ENCODE measurements around the gene G2E3. TPM values are rescaled to one million over a fixed set of nuclear protein-coding genes. Genes with fewer than 3 reads are reported as not detected.

G2E3 gene
- total RNA-seq, 2 experiments from 2014 or later: 28.6 to 29.1 TPM

GRCh38 chr14:30648471-30648870 lies 89.5 kb downstream of the G2E3 start:
- no peak overlapping the region for H3K27ac Mint-ChIP-seq
- no peak for DNase-seq
- no peaks in the 10 kb centered on the region for H3K27me3 Mint-ChIP-seq (ENCODE audit: low read depth)
- peaks cover 8% of the 10 kb centered on the region for H3K9me3 Mint-ChIP-seq
- CTCF ChIA-PET: no interaction called here
- intact Hi-C loops (cut with micrococcal nuclease): no loop called here
- H3K4me1 Mint-ChIP-seq (ENCODE audit: low read depth): peaks cover 6% of the 10 kb centered on the region
- H3K4me3 Mint-ChIP-seq: no peak overlapping the region
- peaks cover 36% of the 10 kb centered on the region for H3K36me3 Mint-ChIP-seq (ENCODE audit: low read depth)

- intact Hi-C loops (cut with micrococcal nuclease): no loop called here
- H3K9me3 Mint-ChIP-seq: no peaks in the 10 kb centered on the region
- CTCF ChIA-PET: no interaction called here
- H3K4me3 Mint-ChIP-seq: no peak overlapping the region
- H3K4me1 Mint-ChIP-seq (ENCODE audit: low read depth): no peaks in the 10 kb centered on the region
- DNase-seq: no peak
- H3K36me3 Mint-ChIP-seq (ENCODE audit: low read depth): peaks cover 13% of the 10 kb centered on the region
- no peaks in the 10 kb centered on the region for H3K27me3 Mint-ChIP-seq (ENCODE audit: low read depth)
- no peak overlapping the region for H3K27ac Mint-ChIP-seq
Observed at GRCh38 chr14:30651937-30652336, 93.0 kb downstream of the G2E3 start.

GRCh38 chr14:30655124-30655523 lies 96.2 kb downstream of the G2E3 start:
- no peak for DNase-seq
- H3K9me3 Mint-ChIP-seq: no peaks in the 10 kb centered on the region
- H3K27me3 Mint-ChIP-seq (ENCODE audit: low read depth): no peaks in the 10 kb centered on the region
- intact Hi-C loops (cut with micrococcal nuclease): no loop called here
- CTCF ChIA-PET: interaction anchor here (0.8 to 1.3 kb wide), 2 partner anchors 53 to 84 kb away, joined by 3 to 5 read pairs; no protein-coding TSS in a partner anchor
- no peak overlapping the region for H3K4me3 Mint-ChIP-seq
- no peaks in the 10 kb centered on the region for H3K4me1 Mint-ChIP-seq (ENCODE audit: low read depth)
- peaks cover 18% of the 10 kb centered on the region for H3K36me3 Mint-ChIP-seq (ENCODE audit: low read depth)
- no peak overlapping the region for H3K27ac Mint-ChIP-seq

GRCh38 chr14:30655658-30656057 lies 96.7 kb downstream of the G2E3 start:
- Mint-ChIP-seq H3K27ac (no peak overlapping the region), H3K27me3 (ENCODE audit: low read depth) (no peaks in the 10 kb centered on the region), H3K4me3 (no peak overlapping the region), H3K36me3 (ENCODE audit: low read depth) (peaks cover 19% of the 10 kb centered on the region), H3K4me1 (ENCODE audit: low read depth) (no peaks in the 10 kb centered on the region), H3K9me3 (no peaks in the 10 kb centered on the region)
- CTCF ChIA-PET: interaction anchor here (0.8 to 1.3 kb wide), 3 partner anchors 27 to 83 kb away, joined by 3 to 5 read pairs (median 4); no protein-coding TSS in a partner anchor
- DNase-seq: no peak
- intact Hi-C loops (cut with micrococcal nuclease): loop anchor here (1.0 to 2.0 kb wide), 4 partner anchors 251 to 701 kb away; no protein-coding TSS in a partner anchor

GRCh38 chr14:30656190-30656632 lies 97.3 kb downstream of the G2E3 start:
- no peaks in the 10 kb centered on the region for H3K4me1 Mint-ChIP-seq (ENCODE audit: low read depth)
- no peaks in the 10 kb centered on the region for H3K27me3 Mint-ChIP-seq (ENCODE audit: low read depth)
- CTCF ChIA-PET: interaction anchor here (0.7 to 1.3 kb wide), 6 partner anchors 25 to 418 kb away, joined by 3 to 4 read pairs (median 4); no protein-coding TSS in a partner anchor
- intact Hi-C loops (cut with micrococcal nuclease): loop anchor here (1.0 to 2.0 kb wide), 4 partner anchors 250 to 701 kb away; no protein-coding TSS in a partner anchor
- no peak overlapping the region for H3K4me3 Mint-ChIP-seq
- no peak overlapping the region for H3K27ac Mint-ChIP-seq
- no peaks in the 10 kb centered on the region for H3K9me3 Mint-ChIP-seq
- H3K36me3 Mint-ChIP-seq (ENCODE audit: low read depth): peaks cover 19% of the 10 kb centered on the region
- peak; percentile 32 for DNase-seq

- Mint-ChIP-seq H3K27ac (no peak overlapping the region), H3K9me3 (no peaks in the 10 kb centered on the region), H3K27me3 (ENCODE audit: low read depth) (no peaks in the 10 kb centered on the region), H3K4me1 (ENCODE audit: low read depth) (no peaks in the 10 kb centered on the region), H3K4me3 (no peak overlapping the region), H3K36me3 (ENCODE audit: low read depth) (peaks cover 18% of the 10 kb centered on the region)
- CTCF ChIA-PET: interaction anchor here (0.7 to 1.3 kb wide), 5 partner anchors 25 to 417 kb away, joined by 3 to 4 read pairs (median 4); no protein-coding TSS in a partner anchor
- intact Hi-C loops (cut with micrococcal nuclease): loop anchor here (2.0 kb wide), 2 partner anchors 324 to 700 kb away; no protein-coding TSS in a partner anchor
- no peak for DNase-seq
Observed at GRCh38 chr14:30657050-30657449, 98.1 kb downstream of the G2E3 start.

GRCh38 chr14:30657606-30658163 lies 98.7 kb downstream of the G2E3 start:
- Mint-ChIP-seq H3K27ac (no peak overlapping the region), H3K4me1 (ENCODE audit: low read depth) (no peaks in the 10 kb centered on the region), H3K9me3 (no peaks in the 10 kb centered on the region), H3K27me3 (ENCODE audit: low read depth) (no peaks in the 10 kb centered on the region), H3K4me3 (no peak overlapping the region), H3K36me3 (ENCODE audit: low read depth) (peaks cover 20% of the 10 kb centered on the region)
- DNase-seq: no peak
- intact Hi-C loops (cut with micrococcal nuclease): loop anchor here (2.0 kb wide), 2 partner anchors 323 to 699 kb away; no protein-coding TSS in a partner anchor
- CTCF ChIA-PET: interaction anchor here (0.6 to 0.7 kb wide), 3 partner anchors 117 to 229 kb away, joined by 3 read pairs; no protein-coding TSS in a partner anchor

GRCh38 chr14:30658645-30659044 lies 99.7 kb downstream of the G2E3 start:
- intact Hi-C loops (cut with micrococcal nuclease): no loop called here
- Mint-ChIP-seq H3K27ac (no peak overlapping the region), H3K4me1 (ENCODE audit: low read depth) (no peaks in the 10 kb centered on the region)

GRCh38 chr14:30669594-30669993 lies 110.6 kb downstream of the G2E3 start:
- Mint-ChIP-seq H3K4me1 (ENCODE audit: low read depth) (peaks cover 6% of the 10 kb centered on the region), H3K27ac (no peak overlapping the region), H3K36me3 (ENCODE audit: low read depth) (peaks cover 17% of the 10 kb centered on the region), H3K4me3 (no peak overlapping the region), H3K9me3 (peaks cover 2% of the 10 kb centered on the region), H3K27me3 (ENCODE audit: low read depth) (no peaks in the 10 kb centered on the region)
- CTCF ChIA-PET: no interaction called here
- DNase-seq: no peak
- intact Hi-C loops (cut with micrococcal nuclease): no loop called here

More at GRCh38 chr14:30658645-30659044, 99.7 kb downstream of the G2E3 start:
- DNase-seq: no peak
- no peaks in the 10 kb centered on the region for H3K9me3 Mint-ChIP-seq
- H3K36me3 Mint-ChIP-seq (ENCODE audit: low read depth): peaks cover 19% of the 10 kb centered on the region
- no peaks in the 10 kb centered on the region for H3K27me3 Mint-ChIP-seq (ENCODE audit: low read depth)
- no peak overlapping the region for H3K4me3 Mint-ChIP-seq
- CTCF ChIA-PET: interaction anchor here (1.1 kb wide), 1 partner anchor 12 kb away, joined by 5 read pairs; no protein-coding TSS in a partner anchor

Other genes starting within 250 kb of the G2E3 start
- 10 to 100 TPM; 46.1 to 55.2 TPM for gene SCFD1, start 63.2 kb downstream of the G2E3 start, total RNA-seq